CD4-positive, alpha-beta T cell (primary cell): ENCODE data around the gene CEP131. TPM values are rescaled to one million over a fixed set of nuclear protein-coding genes. Genes with fewer than 3 reads are reported as not detected.

ENCODE experiments used
- ATAC-seq: fragments of 200-7000 bp; cut with Tn5 transposase; one replicate; pipeline ENCODE4 v1.10.0; 2022; ENCODE audit warnings: mild to moderate bottlenecking; ENCODE audit not compliant: poor library complexity
- CTCF ChIA-PET: fragments of 350-600 bp; sonication (Branson Sonifier 250); formaldehyde crosslinking; loops from one replicate; lab custom pipeline; 2021; ENCODE audit warnings: antibody characterized with exemption, inconsistent platforms; lab: Charles Lee
- POLR2A ChIA-PET: fragments of 350-600 bp; sonication (Branson Sonifier 250); formaldehyde crosslinking; loops from one replicate; lab custom pipeline; 2021; ENCODE audit warnings: antibody characterized with exemption, inconsistent platforms; lab: Charles Lee
- DNase-seq, 14 experiments: peaks; one replicate each; pipeline ENCODE4 v3.0.0-alpha.2; 2013 to 2020; ENCODE audit warnings: mixed read lengths in 2 of 14
- H3K27ac ChIP-seq, 2 donors: one replicate each; pipeline versions ENCODE4 v1.5.1 to v1.7.0; 2013; ENCODE audit warnings: low read length in 2 of 2, low read depth in 1 of 2, mild to moderate bottlenecking in 1 of 2
- H3K27me3 ChIP-seq, 2 experiments: 1 replicate in 1 of 2; 2 replicates in 1 of 2; pipeline versions ENCODE4 v1.6.1 to v1.7.0; 2013; ENCODE audit warnings: low read length in 2 of 2, control low read depth in 1 of 2, mild to moderate bottlenecking in 1 of 2, moderate library complexity in 1 of 2; ENCODE audit not compliant: insufficient read depth in 2 of 2, control insufficient read depth in 1 of 2
- H3K36me3 ChIP-seq: one replicate; pipeline ENCODE4 v1.6.1; 2013; ENCODE audit warnings: low read length, control low read depth; ENCODE audit not compliant: insufficient read depth
- H3K4me1 ChIP-seq: one replicate; pipeline ENCODE4 v1.6.1; 2013; ENCODE audit warnings: low read length, control low read depth; ENCODE audit not compliant: insufficient read depth
- H3K4me3 ChIP-seq: one replicate; pipeline ENCODE4 v1.5.1; 2013; ENCODE audit warnings: mild to moderate bottlenecking, low read length, moderate library complexity
- H3K9me3 ChIP-seq, 2 experiments: 1 replicate in 1 of 2; 2 replicates in 1 of 2; pipeline versions ENCODE4 v1.6.1 to v1.7.0; 2013; ENCODE audit warnings: low read length in 2 of 2, mild to moderate bottlenecking in 2 of 2, control low read depth in 1 of 2, moderate library complexity in 1 of 2; ENCODE audit not compliant: control insufficient read depth in 1 of 2, insufficient read depth in 1 of 2
- H3K27ac Mint-ChIP-seq: one replicate; pipeline ENCODE4 v1.8.0; 2020; ENCODE audit warnings: mixed read lengths
- H3K27me3 Mint-ChIP-seq: one replicate; pipeline ENCODE4 v1.8.0; 2021; ENCODE audit warnings: mixed read lengths
- H3K36me3 Mint-ChIP-seq: one replicate; pipeline ENCODE4 v1.8.0; 2021; ENCODE audit warnings: low read depth, mixed read lengths
- H3K4me1 Mint-ChIP-seq: one replicate; pipeline ENCODE4 v1.8.0; 2021; ENCODE audit warnings: low read depth, mixed read lengths
- H3K4me3 Mint-ChIP-seq: one replicate; pipeline ENCODE4 v1.8.0; 2020; ENCODE audit warnings: mild to moderate bottlenecking, mixed read lengths
- H3K9me3 Mint-ChIP-seq: one replicate; pipeline ENCODE4 v1.8.0; 2020; ENCODE audit warnings: mixed read lengths
- intact Hi-C, 2 experiments: fragments of 100-400 bp; cut with DNase I in 1 of 2; cut with micrococcal nuclease in 1 of 2; formaldehyde crosslinking; loops; one replicate each; pipeline versions ENCODE4 v1.15.1 to v1.9.0; 2023 to 2025; cut with DNase I, micrococcal nuclease
- total RNA-seq, 174 experiments: library from RNA in 2 of 174; stranded (reverse) in 2 of 174; gene quantifications; one replicate each; pipeline ENCODE4 v1.2.3 and lab custom pipeline; 2021 to 2026
- TF ChIP-seq, protein P1 (sequence below): fragments of 200-600 bp; IDR thresholded peaks from one replicate; pipeline ENCODE4 v1.8.0; 2022; ENCODE audit warnings: antibody characterized with exemption, mild to moderate bottlenecking

The CEP131 gene
- total RNA-seq, 2 experiments from 2014 or later: 11.2 to 12.3 TPM

DNA sequence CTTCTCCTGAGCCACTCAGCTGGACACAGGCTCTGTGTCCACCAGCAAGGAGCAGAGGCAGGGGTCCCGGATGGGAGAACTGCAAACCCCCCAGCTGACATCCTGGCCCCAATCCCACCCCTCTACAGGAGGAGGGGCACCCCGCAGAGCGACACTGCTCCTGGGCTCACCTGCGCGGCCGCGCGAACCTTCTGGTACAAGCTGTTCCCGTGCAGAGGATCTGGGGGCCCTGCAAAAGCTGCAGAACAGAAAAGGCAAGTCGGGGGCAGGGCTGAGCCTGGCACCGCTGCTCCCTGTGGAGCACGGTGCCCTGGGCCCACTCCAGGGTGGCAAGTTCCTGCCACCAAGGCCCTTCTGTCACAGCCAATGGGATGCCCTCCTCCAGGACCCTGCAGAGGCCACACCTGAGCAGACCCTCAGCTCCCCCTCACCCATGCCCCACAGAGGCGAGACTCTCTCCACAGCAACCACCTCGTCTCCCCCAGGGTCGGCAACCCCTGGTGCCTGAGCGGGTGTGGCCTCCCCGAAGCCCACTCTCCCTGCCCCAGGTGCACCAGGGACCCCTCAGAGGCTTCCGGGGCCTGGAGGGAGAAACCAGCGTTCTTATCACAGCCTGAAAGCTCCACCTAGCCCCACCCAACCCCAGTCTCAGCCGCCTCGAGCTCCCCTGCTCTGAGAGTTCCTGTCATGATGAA is 11.2 kb upstream of the CEP131 start:
- TF ChIP-seq, protein P1, sequence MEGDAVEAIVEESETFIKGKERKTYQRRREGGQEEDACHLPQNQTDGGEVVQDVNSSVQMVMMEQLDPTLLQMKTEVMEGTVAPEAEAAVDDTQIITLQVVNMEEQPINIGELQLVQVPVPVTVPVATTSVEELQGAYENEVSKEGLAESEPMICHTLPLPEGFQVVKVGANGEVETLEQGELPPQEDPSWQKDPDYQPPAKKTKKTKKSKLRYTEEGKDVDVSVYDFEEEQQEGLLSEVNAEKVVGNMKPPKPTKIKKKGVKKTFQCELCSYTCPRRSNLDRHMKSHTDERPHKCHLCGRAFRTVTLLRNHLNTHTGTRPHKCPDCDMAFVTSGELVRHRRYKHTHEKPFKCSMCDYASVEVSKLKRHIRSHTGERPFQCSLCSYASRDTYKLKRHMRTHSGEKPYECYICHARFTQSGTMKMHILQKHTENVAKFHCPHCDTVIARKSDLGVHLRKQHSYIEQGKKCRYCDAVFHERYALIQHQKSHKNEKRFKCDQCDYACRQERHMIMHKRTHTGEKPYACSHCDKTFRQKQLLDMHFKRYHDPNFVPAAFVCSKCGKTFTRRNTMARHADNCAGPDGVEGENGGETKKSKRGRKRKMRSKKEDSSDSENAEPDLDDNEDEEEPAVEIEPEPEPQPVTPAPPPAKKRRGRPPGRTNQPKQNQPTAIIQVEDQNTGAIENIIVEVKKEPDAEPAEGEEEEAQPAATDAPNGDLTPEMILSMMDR: no peak
- peaks cover 30% of the 10 kb centered on the region for H3K4me1 ChIP-seq

DNA sequence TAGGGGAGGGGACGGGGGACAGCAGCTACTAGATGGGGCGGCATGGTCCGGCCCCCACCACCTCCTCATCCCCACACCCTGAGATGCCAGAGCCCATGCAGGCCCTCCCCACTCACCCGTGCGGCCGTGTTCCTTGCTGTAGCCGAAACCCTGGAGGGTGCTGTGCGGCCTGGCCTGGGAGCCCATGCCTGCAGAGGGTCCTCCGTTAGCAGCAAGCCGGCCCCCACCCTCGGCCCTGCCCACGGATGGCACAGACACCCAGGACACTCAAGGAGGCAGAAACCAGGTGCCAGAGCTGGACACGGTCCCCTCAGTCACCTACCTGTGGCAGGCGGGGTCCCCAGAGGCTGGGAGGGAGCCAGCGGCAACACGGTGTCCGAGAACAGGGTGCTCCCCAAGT is 10.6 kb upstream of the CEP131 start:
- Histone ChIP-seq H3K27me3 (no peaks in the 10 kb centered on the region), H3K9me3 (no peaks in the 10 kb centered on the region), H3K4me1 (peaks cover 28% of the 10 kb centered on the region), H3K4me3 (no peak overlapping the region), H3K36me3 (peaks cover 50% of the 10 kb centered on the region), H3K27ac (no peak overlapping the region)
- POLR2A ChIA-PET: interaction anchor here (1.0 kb wide), 1 partner anchor 10 kb away, joined by 3 read pairs; the partner anchor contains the start of gene CEP131
- CTCF ChIA-PET: no interaction called here
- Mint-ChIP-seq H3K4me1 (peaks cover 24% of the 10 kb centered on the region), H3K36me3 (peaks cover 29% of the 10 kb centered on the region), H3K27ac (no peak overlapping the region), H3K9me3 (no peaks in the 10 kb centered on the region), H3K4me3 (no peak overlapping the region), H3K27me3 (no peaks in the 10 kb centered on the region)
- ATAC-seq (no peak), DNase-seq (no peak)
- TF ChIP-seq, protein P1: no peak
- intact Hi-C loops: no loop called here

More for the DNA sequence above, 11.2 kb upstream of the CEP131 start:
- DNase-seq (no peak), ATAC-seq (no peak)
- Mint-ChIP-seq H3K4me3 (no peak overlapping the region), H3K36me3 (peaks cover 29% of the 10 kb centered on the region), H3K27me3 (no peaks in the 10 kb centered on the region), H3K9me3 (no peaks in the 10 kb centered on the region), H3K27ac (no peak overlapping the region), H3K4me1 (peaks cover 25% of the 10 kb centered on the region)
- intact Hi-C loops: no loop called here
- H3K27ac ChIP-seq: no peak overlapping the region
- ChIA-PET CTCF (no interaction called here), POLR2A (interaction anchor here (1.0 kb wide), 1 partner anchor 11 kb away, joined by 3 read pairs; the partner anchor contains the start of gene CEP131)
- no peak overlapping the region for H3K4me3 ChIP-seq
- peaks cover 50% of the 10 kb centered on the region for H3K36me3 ChIP-seq
- H3K27me3 ChIP-seq: no peaks in the 10 kb centered on the region
- H3K9me3 ChIP-seq: no peaks in the 10 kb centered on the region

DNA sequence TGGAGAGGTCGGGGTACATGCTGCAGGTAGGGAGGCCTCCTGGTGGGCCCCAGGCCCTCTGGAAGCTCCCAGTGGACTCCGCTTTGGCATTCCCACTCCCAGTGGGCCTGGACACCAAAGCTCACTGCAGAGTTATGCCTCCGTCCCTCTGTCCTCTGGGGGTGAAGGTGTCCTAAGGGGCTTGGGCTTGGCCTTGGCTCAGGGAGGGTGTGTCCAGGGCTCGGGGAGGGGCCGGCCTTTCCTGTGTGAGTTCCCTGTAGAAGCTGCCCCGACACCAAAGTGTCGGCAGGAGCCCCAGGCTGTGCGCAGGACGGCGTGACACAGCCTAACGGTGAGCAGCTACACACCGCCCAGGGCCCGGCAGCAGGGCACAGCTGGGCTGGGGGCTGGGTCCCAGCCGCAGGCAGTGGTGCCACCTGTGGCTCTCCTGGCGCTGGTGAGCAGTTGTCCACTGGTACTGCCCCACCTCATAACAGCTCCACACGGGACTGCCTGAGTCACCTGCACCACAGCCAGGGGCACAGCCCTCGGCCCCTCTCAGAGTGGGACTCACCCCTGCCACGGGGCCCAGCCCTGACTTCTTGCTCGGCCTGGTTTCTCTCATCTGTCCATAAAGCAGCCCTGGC is 10.0 kb upstream of the CEP131 start:
- Mint-ChIP-seq H3K36me3 (peaks cover 33% of the 10 kb centered on the region), H3K27ac (no peak overlapping the region), H3K27me3 (no peaks in the 10 kb centered on the region), H3K9me3 (no peaks in the 10 kb centered on the region), H3K4me3 (no peak overlapping the region), H3K4me1 (peaks cover 23% of the 10 kb centered on the region)
- TF ChIP-seq, protein P1: no peak
- Histone ChIP-seq H3K9me3 (no peaks in the 10 kb centered on the region), H3K36me3 (peaks cover 50% of the 10 kb centered on the region), H3K4me1 (peaks cover 22% of the 10 kb centered on the region), H3K27ac (no peak overlapping the region), H3K4me3 (no peak overlapping the region), H3K27me3 (no peaks in the 10 kb centered on the region)
- DNase-seq (no peak), ATAC-seq (no peak)
- intact Hi-C loops: no loop called here
- POLR2A ChIA-PET: no interaction called here
- CTCF ChIA-PET: no interaction called here
